ENCODE data around the gene SUN3.

DNA sequence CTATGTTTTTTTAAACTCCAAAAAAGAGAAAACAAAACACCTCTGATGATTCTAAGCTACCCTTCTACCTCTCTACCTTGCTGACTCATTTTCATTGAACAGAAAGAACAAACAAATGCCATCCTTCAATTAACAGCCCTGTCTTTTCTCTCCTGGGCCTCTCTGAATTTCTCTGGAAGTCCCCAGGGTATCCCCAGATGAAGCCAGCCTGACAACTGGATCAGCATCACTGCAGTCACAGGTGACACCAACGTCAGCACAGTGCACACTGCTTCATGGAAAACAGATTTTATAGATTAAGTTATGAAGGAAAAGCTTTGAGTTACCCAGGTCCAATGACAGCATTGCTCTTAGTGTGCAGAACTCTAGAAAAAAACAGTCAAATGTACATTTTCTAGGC is 55.2 kb downstream of the SUN3 start:
- TF ChIP-seq, protein P1, sequence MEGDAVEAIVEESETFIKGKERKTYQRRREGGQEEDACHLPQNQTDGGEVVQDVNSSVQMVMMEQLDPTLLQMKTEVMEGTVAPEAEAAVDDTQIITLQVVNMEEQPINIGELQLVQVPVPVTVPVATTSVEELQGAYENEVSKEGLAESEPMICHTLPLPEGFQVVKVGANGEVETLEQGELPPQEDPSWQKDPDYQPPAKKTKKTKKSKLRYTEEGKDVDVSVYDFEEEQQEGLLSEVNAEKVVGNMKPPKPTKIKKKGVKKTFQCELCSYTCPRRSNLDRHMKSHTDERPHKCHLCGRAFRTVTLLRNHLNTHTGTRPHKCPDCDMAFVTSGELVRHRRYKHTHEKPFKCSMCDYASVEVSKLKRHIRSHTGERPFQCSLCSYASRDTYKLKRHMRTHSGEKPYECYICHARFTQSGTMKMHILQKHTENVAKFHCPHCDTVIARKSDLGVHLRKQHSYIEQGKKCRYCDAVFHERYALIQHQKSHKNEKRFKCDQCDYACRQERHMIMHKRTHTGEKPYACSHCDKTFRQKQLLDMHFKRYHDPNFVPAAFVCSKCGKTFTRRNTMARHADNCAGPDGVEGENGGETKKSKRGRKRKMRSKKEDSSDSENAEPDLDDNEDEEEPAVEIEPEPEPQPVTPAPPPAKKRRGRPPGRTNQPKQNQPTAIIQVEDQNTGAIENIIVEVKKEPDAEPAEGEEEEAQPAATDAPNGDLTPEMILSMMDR (IDR thresholded peaks at IDR 0.05), result no peak
- TF ChIP-seq POLR2A (IDR thresholded peaks at IDR 0.05), result no peak
- no peak for TF ChIP-seq POLR2AphosphoS5 (IDR thresholded peaks at IDR 0.05)

All from transverse colon (tissue), 4 donors.